Globus pallidus (tissue), 1 donor: ENCODE results near the gene SIM2.

ENCODE experiments used
- DNase-seq: peaks from one replicate; pipeline ENCODE4 v3.0.0-alpha.2; 2015; ENCODE audit warnings: low spot score

Gene SIM2

DNA sequence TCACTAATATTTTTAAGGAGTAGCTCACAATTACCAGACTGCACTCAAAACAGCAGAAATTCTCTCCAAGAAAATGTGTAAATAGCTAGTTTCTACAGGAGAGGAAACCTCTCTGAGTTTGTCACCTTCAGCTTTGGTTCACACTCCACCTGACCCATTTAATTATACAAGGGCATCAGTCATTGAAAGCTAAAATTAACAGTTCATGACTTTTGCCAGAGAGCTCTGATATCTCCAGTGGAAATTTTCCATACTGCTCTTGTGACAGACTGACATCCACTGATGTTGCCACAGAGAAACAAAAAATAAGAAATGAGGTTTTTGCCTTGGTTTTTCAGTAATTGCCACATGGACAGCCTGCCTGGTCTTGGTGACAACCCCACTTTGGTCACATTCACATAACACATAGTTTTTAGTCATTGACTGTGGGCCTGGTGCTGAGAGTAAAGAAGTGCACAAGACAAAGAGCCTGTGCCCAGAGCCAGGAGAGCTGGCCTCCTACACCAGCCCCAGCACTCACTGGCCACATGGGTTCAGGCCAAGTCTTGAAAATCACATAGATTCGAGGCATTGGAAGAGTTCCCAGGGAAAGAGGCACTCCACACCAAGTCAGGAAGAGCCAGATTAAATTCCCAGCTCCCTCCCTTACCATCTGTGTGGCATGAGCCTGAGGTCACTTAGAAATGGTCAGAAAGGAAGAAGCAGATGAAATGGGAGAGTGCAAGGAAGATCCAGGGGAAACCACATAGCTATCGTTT lies 13.8 kb upstream of the SIM2 start:
- no peak for DNase-seq

DNA sequence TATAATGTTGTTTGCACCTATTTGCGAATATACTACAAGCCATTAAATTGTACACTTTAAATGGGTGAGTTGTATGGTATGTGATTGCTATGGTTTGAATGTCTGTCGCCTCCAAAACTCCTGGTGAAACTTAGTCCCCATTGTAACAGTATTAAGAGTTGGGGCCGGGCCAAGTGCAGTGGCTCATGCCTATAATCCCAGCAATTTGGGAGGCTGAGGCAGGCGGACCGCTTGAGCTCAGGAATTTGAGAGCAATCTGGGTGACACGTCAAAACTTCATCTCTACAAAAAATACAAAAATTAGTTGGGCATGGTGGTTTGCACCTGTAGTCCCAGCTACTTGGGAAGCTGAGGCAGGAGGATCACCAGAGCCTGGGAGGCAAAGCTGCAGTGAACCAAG lies 12.0 kb upstream of the SIM2 start:
- DNase-seq, result no peak

DNA sequence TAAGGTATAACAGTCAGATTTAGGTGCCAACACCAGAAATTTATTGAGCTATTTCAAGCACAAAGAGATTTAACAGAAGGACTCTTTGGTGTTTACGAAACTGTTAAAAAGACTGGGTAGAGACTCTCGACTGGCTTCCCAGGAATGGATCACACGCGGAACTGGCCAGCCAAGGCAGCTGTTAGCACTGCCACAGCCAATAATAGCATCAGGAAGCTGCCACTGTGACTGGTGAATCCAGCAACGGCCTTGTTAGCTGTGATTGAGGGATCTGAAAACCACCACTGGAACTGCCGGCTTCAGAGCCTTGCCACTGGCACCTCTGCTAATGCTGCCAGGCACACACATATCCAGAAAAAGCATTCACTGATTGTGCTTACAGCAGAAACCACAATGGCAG lies 10.6 kb upstream of the SIM2 start:
- DNase-seq, result no peak

DNA sequence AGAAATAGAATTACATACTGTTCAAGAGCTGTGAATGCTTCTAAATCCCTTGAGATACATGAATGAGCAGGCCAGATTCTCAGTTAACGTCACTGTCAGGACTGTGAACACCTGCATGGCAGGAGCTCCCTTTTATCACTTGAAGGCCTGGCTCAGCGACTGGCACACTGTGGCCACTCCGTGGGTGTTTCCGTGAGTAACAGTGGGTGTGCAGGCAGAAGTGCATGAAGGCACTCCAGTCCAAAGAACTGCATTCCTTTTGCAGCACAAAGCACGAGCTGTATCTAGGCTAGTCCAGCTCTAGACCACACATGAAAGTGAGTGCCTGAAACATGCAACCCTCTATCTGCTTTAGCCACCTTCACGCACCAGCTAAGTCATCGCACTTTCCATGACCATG lies 9.6 kb upstream of the SIM2 start:
- no peak for DNase-seq

DNA sequence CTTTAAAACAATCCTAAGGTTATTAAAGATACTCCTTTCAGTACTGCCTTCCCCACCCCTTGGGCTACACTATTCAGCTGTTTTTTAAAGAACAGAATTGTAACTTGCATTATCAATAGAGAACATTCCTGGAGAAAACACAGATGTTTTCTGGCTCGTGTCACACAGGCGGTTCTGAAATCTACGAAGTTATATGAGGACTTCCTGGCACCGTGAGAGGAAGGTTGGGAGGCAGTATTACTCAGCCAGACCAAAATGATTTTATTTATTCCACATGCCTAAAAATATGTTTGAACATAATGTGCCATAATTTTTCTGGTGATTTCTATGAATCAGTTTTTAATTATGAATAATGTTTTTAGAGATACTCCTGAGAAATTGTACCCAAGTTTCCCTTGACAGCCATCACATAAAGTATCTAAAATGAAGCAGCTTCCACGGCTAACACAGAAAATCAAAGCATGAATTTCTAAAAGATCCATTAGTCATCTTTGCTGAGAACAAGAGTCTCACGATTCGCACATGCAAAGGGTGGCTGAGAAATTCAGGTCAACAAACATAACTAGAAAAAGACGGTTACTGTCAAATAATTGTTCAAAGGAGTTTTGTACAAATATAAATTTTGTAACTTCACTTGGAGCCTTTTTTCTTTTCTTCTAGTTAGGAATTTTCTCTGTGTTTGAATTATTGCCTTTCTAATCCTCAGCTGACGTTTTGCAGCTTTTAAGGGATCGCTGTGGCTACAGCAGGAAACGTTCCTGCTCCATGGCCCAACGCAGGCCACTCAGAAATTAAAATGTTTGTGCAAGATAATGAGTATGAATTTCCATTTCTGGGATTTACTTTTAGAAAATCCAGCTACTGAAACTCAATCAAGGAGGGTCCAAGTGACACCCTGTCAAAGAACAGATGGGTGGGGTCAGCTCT lies 8.0 kb upstream of the SIM2 start:
- no peak for DNase-seq

DNA sequence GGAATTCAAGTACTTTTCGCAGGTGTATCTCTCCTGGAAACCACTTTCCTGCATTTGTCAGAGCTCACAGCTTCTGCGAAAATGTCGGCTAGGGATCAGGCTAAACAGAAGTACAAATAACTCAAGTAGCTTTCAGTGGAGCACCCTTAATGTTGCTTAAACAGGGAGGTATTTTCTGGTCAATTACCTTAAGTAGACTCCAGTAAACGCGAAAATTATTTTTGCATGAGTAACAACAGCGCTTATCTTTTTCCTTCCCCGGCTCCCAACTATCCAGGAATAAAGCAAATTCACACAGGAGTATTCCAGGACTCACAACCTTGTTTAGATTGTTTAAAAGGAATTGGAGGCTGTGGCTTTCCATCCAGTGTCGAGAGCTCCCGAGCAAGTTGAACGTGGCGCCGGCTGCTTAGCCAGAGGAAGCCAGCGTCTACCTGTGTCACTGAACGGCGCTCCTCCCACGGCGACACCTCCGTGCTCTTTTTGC lies 7.3 kb upstream of the SIM2 start:
- no peak for DNase-seq

DNA sequence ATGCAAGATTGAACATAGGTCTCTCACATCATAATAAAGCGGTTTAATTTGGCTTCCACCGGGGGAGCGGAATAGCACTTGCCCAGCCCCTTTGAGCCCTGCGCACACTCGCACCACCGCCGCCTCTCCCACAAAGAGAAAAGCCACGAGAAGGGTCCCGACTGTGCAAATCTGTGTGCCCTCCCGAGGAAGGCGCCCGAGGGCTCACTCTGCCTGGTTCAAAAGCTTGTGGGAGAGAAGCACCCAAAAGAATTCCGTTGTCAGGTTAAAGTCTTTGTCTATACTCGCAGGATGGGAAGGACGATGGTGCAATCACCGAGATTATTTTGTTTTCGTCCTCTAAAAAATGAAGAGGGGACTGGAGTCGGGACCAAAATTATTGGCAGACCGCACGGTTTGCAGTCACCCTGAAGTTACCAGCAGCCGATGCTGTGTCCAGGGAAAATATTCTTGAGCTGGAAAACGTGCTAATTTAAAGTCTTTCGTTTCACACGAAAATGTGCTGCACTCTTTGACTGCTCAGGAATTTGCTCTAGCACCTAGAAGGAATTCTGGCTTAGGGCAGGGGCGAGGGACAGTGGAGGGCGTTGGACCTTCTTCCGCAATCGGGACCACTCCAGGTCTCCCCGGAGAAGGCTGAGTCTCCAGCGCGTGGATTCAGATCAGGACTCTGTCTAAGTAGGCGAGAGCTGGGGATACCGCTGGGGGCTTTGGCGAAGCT lies 6.6 kb upstream of the SIM2 start:
- no peak for DNase-seq

DNA sequence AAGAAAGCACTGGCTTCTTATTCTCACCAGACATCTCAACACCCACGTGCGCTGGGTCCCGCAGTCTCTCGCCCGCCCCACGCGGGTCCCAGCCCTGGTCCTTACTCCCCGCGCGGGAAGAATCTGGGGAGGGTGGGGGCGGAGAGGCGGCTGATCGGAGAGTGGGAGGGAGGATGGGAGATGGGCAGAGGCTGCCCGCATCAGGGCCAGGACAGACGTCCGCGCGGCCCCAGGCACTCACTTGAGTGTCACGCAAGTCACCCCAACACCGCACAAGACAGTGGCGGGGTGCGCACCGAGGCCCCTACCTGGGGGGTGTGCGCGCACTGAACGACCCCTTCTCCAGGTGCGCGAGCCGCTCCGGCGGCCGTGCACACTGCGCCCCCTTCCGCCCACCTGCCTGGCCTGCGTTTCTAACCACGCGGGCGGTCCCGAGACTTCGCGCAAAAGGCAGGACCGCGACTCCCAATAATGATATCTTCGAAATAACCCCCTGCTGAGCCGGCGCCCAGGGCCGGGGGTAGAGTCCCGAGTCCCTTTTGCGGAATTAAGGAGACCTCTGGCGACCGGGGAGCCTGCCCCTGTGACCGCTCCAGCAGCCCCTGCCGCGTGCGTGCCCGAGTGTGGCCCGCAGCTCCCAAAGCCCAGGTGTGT lies 6.0 kb upstream of the SIM2 start:
- DNase-seq, result no peak

DNA sequence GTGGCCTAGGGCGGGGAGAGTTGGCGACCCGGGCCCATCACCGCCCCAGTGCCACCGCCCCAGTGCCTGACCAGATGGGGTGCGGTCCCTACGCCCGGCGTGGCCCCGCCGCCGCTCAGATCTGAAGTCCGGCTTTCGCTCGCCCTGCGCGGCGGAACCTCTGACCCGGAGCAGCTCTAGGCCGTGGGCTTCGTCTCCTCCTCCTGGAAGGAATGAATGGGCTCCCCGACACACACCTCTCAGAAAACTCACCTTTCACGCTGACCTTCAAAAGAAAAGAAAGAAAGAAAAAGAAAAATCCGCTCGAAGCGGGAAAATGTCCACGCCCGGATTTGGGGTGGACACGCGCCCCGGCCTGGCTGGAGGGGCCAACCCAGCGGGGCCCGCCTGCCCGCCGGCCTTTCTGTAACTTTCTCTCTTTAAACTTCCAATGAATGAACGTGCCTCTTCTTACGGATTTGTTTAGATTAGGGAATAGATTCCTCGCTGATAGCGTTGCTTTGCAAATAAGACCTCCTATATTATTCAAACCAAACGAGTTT lies 5.4 kb upstream of the SIM2 start:
- DNase-seq, result no peak

DNA sequence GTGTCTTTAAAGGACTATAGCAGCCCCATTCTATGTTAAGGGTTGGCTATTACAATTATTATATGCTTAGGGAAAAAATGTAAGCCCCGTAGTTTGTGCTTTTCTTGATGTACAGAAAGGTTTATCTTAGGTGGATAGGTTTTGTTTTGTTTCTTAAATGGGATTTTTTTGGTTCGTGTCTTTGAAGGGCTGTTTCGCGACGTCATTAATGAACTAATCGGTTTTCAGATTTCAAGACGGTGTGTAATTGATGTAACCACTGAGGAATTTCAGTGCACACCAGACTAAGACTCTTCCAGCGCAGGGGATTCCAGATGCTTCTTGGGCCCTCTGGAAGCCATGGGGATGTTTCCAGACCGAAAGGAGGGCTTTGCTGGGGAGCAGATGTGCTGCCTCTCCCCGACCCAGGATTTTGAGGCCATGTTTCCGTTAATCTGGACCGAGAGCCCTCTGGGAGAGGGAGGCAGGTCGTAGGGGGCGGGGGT lies 4.8 kb upstream of the SIM2 start:
- no peak for DNase-seq

DNA sequence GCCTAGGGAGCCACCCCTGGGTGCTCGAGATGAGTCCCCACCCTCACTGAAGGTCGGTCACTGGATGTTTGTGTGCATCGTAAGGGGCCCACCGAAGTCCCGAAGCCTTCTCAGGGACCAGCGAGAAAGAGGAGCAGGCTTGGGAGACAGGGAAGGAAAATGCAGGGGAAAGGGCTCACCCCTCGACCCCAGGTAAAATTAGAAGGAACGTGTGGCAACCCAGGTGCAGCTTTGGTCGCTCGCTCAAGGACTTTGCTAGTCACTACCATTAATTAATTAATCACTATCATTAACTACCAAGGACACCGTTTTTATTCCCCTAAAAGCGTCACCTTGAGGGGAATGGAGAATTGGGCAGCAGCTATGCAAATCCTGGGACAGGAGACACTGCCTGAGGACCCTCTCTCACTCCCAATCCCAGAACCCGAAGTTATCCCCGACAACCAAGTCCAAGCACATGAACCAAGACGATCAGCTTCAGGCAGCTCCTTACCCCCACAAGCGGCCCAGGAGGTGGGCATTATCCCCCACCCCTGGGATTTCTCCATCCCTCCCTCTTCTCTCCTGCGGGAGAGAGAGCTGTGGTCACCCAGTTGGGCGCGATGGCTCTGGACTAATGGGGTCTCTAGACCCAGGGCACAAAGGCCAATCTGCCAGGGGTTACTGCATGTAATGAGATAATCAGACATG lies 4.2 kb upstream of the SIM2 start:
- no peak for DNase-seq

DNA sequence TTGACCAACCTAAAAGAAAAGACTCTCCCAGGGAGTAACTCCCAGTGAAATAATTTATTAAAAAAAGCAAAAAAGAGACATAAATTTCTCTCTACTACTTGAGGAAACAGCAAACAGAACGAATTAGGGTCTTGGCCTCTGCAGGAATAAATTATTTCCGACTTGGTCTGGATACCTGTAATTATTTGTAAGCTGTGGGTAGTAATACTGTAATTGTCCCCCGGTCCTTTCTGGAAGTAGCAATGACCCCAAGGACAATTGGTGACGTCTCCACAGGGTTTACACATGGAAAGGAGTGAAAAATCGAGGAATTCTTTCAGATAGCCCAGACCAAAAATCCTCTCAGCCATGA lies 3.7 kb upstream of the SIM2 start:
- DNase-seq, result no peak

DNA sequence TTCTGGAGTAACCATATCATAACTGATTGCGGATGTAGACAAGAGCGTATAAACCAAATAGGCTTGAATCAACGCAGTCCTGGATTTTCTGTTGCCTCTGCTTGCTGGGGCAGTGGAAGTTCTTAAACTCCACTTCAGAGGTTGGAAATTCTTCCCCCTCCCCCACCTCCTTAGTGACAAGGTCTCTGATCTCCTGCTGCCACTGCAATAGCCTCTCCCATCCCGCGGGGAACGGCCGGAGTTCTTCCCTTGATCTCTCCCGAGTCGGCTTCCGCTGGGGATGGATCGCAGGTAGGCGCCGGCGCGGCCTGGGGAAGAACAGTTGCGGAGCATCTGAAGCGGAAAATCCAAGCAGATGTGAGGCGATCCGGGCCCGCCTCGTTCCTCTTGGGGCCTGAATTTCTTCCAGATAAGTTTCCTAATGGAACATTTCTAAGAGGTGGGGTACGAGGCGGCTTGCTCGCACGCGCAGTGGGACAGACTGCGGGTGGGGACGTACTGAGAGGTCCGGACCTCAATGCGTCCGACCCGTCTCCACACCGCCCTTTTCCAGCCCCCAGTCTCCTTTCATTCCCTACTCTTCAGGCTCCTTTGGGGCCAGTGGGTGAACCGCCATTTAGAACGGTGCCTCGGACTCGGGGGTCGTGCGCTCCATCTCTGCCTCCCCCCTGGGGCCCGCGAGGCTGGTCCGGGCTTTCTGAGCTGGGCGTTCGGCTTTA lies 3.1 kb upstream of the SIM2 start:
- no peak for DNase-seq

DNA sequence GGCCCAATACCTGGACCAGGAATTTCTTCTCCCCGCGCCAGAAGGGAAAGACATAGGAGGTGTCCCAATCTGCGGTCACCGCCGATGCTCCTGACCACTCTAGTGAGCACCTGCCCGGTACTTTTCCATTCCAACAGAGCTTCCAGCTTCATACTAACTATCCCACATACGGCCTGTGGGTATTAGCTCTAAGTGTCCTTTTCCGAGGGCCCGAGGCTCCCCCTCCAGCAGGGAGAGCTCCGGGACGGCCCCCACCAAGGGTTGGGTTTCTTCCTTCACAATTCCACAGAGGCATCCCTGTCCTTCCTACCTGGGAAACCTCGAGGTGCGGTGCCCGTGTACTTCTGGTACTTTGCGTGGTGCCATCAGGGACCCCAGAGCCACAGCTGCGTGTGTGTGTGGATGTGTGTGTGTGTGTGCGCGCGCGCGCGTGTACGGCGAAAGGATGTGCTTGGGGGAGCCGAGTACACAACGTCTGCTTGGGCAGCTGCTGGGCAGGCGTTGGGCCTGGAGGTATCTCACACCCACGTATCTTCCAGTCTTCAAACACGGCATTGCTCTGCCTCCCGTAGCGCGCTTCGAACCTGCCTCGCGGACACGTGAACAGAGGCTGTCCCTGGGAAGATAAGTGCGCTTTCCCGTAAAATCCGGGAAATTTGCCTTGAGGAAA lies 2.4 kb upstream of the SIM2 start:
- no peak for DNase-seq

DNA sequence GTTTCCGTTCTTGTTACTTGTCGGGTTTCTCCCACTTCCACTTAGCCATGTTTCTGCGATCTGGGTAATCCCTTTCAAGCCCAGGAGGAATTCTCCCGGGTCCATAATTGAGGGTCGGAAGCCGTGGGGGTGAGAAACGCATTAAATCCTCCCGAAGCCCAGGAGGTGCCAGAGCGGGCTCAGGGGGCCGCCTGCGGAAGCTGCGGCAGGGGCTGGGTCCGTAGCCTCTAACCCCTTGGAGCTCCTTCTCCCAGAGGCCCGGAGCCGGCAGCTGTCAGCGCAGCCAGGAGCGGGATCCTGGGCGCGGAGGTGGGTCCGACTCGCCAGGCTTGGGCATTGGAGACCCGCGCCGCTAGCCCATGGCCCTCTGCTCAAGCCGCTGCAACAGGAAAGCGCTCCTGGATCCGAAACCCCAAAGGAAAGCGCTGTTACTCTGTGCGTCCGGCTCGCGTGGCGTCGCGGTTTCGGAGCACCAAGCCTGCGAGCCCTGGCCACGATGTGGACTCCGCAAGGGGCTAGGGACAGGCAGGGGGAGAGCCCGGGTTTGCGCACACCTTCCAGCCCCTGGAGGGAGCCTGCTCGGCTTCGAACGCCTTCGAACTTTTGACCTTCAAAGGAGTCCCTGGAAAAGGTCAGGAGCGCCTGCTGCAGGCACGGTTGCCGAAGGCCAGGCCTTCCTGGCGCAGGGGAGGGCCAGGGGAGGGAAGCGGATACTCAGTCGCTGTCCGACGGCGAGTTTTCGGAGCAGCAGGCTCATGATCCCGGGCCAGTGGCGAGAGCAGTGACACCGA lies 1.7 kb upstream of the SIM2 start:
- DNase-seq, result no peak

DNA sequence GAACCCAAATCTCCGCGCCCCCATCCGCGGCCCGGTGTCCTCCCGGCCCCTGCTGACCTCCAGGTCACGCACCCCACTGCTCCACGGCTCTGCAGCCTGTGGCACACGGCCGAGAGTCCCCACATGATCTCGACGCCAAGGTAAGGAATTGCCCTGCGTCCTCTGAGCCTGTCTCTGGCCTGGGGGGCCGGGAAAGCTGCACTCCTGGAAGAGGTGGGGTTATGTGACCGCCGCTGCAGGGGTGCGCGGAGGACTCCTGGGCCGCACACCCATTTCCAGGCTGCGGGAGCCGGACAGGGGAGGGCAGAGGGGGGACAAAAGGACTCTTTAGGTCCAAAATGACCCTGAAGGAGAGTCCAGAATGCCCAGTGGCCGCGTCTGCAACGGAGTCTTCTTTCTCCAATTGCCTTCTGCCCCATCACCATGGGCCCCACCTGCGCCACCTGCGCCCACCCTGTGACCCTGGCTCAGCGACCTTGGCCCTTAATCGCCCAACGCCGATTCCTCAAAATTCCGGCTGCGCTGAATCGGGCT lies 997 bp upstream of the SIM2 start:
- DNase-seq, result no peak

DNA sequence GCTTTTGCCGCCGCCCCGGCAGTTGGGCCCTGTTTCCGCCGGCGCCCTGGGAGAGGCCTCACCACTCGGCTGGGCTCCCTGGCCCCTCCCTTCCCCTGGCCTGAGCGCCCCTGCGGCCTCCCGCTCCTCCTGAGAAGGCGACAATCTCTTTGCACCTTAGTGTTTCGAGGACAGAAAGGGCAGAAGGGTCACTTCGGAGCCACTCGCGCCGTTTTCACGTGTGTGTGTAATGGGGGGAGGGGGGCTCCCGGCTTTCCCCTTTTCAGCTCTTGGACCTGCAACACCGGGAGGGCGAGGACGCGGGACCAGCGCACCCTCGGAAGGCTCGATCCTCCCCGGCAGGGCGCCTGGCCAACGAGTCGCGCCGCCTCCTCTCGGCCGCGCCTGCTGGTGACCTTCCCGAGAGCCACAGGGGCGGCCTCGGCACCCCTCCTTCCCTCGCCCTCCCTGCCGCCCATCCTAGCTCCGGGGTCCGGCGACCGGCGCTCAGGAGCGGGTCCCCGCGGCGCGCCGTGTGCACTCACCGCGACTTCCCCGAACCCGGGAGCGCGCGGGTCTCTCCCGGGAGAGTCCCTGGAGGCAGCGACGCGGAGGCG lies 432 bp upstream of the SIM2 start:
- no peak for DNase-seq

DNA sequence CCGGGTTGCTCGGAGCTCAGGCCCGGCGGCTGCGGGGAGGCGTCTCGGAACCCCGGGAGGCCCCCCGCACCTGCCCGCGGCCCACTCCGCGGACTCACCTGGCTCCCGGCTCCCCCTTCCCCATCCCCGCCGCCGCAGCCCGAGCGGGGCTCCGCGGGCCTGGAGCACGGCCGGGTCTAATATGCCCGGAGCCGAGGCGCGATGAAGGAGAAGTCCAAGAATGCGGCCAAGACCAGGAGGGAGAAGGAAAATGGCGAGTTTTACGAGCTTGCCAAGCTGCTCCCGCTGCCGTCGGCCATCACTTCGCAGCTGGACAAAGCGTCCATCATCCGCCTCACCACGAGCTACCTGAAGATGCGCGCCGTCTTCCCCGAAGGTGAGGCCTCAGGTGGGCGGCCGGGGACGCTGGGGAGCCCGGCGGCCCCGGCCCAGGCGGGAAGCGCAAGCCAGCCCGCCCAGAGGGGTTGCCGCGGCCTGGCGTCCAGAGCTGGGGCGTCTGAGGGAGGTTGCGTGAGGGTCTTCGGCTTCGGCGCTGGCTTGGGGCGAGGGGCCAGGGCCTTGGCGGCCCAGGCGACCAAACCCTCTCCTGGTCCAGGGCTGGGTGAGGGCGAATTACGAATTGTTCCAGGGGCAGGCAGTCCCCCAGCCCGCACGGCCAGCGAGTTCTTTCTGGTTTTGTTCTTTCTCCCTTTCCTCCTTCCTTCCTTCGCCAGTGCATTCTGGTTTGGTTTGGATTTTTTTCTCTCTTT lies 805 bp downstream of the SIM2 start:
- DNase-seq, result no peak
